ENCODE results near the gene APRT.

The APRT gene

DNA sequence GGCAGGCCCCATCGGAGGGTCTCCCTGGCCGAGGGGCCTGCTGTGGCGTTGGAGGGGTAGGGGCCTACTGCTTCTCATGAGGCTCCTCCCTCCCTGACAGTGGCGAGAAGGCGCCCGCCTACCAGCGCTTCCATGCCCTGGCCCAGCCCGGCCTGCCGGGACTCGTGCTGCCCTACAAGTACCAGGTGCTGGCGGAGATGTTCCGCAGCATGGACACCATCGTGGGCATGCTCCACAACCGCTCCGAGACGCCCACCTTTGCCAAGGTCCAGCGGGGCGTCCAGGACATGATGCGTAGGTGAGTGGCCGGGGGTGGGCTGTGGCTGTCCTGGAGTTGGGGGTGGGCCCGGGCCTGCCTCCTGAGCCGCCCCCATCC is 6.4 kb downstream of the APRT start:
- peak overlapping the region; percentile 12 for H3K27ac ChIP-seq (ENCODE audit: low read depth, low read length)
- no peak overlapping the region for H3K9ac ChIP-seq (ENCODE audit: low read depth, low read length)
- no peaks in the 10 kb centered on the region for H3K9me3 ChIP-seq (ENCODE audit: control insufficient read depth, insufficient read depth, low read length)
- H3K4me3 ChIP-seq (ENCODE audit: low read depth, low read length) = 0 out of 2 replicates have a peak overlapping the region, but pooled peaks have one; percentile 85
- peaks cover 62% of the 10 kb centered on the region for H3K36me3 ChIP-seq (ENCODE audit: control insufficient read depth, insufficient read depth, low read length)
- no peaks in the 10 kb centered on the region for H3K27me3 ChIP-seq (ENCODE audit: control insufficient read depth, insufficient read depth, low read length)
- H3K4me1 ChIP-seq (ENCODE audit: control insufficient read depth, insufficient read depth, low read length) = 0 out of 2 replicates have a peak, but pooled peaks cover 5% of the 10 kb centered on the region

DNA sequence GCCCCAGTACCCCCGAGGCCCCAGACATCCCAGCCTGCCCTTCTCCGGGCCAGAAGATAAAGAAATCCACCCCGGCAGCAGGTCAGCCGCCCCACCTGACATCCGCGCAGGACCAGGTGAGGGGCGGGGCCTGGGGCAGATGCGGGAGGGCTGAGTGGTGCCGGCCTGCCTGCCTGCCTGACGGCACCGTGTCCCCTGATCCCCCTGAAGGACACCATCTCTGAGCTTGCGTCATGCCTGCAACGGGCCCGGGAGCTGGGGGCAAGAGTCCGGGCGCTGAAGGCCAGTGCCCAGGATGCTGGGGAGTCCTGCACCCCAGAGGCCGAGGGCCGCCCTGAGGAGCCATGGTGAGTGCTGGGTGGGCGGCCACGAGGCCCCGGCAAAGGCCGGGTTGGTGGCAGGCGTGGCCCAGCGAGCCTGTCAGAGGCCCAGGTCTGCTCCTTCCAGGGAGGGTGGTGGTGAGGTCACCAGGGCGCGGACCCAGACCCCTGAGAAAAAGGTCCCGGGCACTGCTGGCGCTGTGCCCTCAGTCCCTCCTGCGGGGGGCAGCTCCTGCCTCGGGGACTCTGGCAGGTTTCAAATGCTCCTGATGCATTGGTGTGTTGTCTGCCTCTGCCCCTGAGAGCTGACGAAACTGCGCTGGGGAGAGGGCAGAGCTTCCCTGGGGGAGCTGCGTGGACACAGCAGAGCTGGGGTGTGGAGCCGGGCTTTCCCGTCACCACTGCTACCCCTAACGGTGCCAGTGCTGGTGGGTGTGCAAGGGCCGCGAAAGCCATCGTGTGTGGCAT is 7.0 kb downstream of the APRT start:
- H3K36me3 ChIP-seq (ENCODE audit: control insufficient read depth, insufficient read depth, low read length) = peaks cover 56% of the 10 kb centered on the region
- H3K27me3 ChIP-seq (ENCODE audit: control insufficient read depth, insufficient read depth, low read length) = no peaks in the 10 kb centered on the region
- peak overlapping the region; percentile 85 for H3K4me3 ChIP-seq (ENCODE audit: low read depth, low read length)
- peak overlapping the region; percentile 78 for H3K27ac ChIP-seq (ENCODE audit: low read depth, low read length)
- no peaks in the 10 kb centered on the region for H3K9me3 ChIP-seq (ENCODE audit: control insufficient read depth, insufficient read depth, low read length)
- 0 out of 2 replicates have a peak, but pooled peaks cover 3% of the 10 kb centered on the region for H3K4me1 ChIP-seq (ENCODE audit: control insufficient read depth, insufficient read depth, low read length)
- peak overlapping the region; percentile 86 for H3K9ac ChIP-seq (ENCODE audit: low read depth, low read length)

DNA sequence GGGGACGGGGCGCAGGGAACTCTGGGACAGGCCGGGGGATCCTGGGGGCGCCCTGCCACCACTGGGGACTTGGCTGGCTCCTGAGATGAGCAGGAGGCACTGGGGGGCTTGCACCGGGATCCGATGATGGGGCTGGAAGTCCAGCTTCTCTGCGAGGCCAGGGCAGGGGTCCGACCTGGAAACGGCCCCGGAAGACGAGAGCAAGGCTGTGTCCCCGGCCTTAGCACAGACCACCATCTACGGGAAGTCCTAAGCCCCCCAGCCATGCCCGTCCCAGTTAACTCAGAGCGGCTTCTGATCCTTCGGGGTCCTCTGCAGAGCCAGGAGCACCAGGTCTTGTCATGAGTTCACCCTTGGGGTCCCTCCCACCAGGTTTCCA is 7.6 kb downstream of the APRT start:
- no peaks in the 10 kb centered on the region for H3K9me3 ChIP-seq (ENCODE audit: control insufficient read depth, insufficient read depth, low read length)
- no peaks in the 10 kb centered on the region for H3K27me3 ChIP-seq (ENCODE audit: control insufficient read depth, insufficient read depth, low read length)
- H3K36me3 ChIP-seq (ENCODE audit: control insufficient read depth, insufficient read depth, low read length) = peaks cover 50% of the 10 kb centered on the region
- peak overlapping the region; percentile 86 for H3K9ac ChIP-seq (ENCODE audit: low read depth, low read length)
- peak overlapping the region; percentile 85 for H3K4me3 ChIP-seq (ENCODE audit: low read depth, low read length)
- 0 out of 2 replicates have a peak, but pooled peaks cover 3% of the 10 kb centered on the region for H3K4me1 ChIP-seq (ENCODE audit: control insufficient read depth, insufficient read depth, low read length)
- peak overlapping the region; percentile 78 for H3K27ac ChIP-seq (ENCODE audit: low read depth, low read length)

DNA sequence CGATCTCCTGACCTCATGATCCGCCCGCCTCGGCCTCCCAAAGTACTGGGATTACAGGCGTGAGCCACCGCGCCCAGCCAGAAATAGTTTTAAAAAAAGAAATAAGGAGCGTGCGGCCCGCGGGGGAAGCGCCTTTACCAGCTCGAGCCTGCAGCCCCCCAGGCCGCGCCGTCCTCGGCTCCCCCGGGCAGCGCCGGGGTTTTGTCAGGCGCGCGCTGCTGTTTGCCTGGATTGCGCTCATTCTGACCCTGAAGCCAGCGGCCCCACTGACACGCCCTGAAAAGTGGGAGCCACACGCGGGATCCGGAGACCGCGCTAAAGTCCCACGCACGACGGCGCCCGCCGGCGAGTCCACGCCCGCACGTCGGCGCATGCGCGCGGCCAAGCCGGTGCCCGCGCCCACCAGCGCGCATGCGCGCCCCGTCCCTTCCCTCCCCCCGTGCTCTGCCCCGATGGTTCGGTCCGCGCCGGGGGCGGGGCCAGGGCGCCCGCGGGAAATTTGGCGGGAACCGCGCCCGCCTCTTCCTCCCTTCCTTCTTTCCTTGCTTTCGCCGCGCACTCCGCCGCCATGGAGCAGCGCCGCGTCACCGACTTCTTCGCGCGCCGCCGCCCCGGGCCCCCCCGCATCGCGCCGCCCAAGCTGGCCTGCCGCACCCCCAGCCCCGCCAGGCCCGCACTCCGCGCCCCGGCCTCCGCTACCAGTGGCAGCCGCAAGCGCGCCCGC is 8.3 kb downstream of the APRT start, which contains the start of gene CDT1:
Gene CDT1, plus strand, starts transcription at position 526 of the 724 bp plus-strand sequence. Its CDS starts 43 bp downstream, at position 569.
- H3K9ac ChIP-seq (ENCODE audit: low read depth, low read length) = peak within 1 kb of the TSS; percentile 87
- H3K27ac ChIP-seq (ENCODE audit: low read depth, low read length) = peak within 1 kb of the TSS; percentile 83
- 0 out of 2 replicates have a peak, but pooled peaks cover 3% of the 10 kb centered on the region for H3K4me1 ChIP-seq (ENCODE audit: control insufficient read depth, insufficient read depth, low read length)
- peak within 1 kb of the TSS; percentile 85 for H3K4me3 ChIP-seq (ENCODE audit: low read depth, low read length)
- H3K9me3 ChIP-seq (ENCODE audit: control insufficient read depth, insufficient read depth, low read length) = no peaks in the 10 kb centered on the region
- H3K36me3 ChIP-seq (ENCODE audit: control insufficient read depth, insufficient read depth, low read length) = peaks cover 43% of the 10 kb centered on the region
- no peaks in the 10 kb centered on the region for H3K27me3 ChIP-seq (ENCODE audit: control insufficient read depth, insufficient read depth, low read length)

DNA sequence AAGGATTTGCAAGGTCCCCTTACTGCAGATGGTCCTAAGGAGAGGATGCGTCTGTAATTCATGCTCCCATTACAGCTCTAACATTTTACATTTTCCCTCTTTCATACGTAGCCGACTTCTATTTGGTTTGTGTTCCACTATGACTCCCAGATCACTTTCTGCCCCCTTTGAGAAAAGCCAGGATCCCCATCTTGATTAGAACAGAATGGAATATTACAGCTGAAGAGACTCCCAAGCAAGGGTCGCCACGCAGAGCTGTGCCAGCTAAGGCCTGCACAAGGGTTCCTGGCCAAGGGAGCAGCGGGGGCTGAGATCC is 11.5 kb downstream of the APRT start:
- H3K36me3 ChIP-seq (ENCODE audit: control insufficient read depth, insufficient read depth, low read length) = peaks cover 11% of the 10 kb centered on the region
- H3K9me3 ChIP-seq (ENCODE audit: control insufficient read depth, insufficient read depth, low read length) = no peaks in the 10 kb centered on the region
- no peak overlapping the region for H3K27ac ChIP-seq (ENCODE audit: low read depth, low read length)
- no peak overlapping the region for H3K9ac ChIP-seq (ENCODE audit: low read depth, low read length)
- H3K27me3 ChIP-seq (ENCODE audit: control insufficient read depth, insufficient read depth, low read length) = no peaks in the 10 kb centered on the region
- 0 out of 2 replicates have a peak, but pooled peaks cover 3% of the 10 kb centered on the region for H3K4me1 ChIP-seq (ENCODE audit: control insufficient read depth, insufficient read depth, low read length)
- no peak overlapping the region for H3K4me3 ChIP-seq (ENCODE audit: low read depth, low read length)

DNA sequence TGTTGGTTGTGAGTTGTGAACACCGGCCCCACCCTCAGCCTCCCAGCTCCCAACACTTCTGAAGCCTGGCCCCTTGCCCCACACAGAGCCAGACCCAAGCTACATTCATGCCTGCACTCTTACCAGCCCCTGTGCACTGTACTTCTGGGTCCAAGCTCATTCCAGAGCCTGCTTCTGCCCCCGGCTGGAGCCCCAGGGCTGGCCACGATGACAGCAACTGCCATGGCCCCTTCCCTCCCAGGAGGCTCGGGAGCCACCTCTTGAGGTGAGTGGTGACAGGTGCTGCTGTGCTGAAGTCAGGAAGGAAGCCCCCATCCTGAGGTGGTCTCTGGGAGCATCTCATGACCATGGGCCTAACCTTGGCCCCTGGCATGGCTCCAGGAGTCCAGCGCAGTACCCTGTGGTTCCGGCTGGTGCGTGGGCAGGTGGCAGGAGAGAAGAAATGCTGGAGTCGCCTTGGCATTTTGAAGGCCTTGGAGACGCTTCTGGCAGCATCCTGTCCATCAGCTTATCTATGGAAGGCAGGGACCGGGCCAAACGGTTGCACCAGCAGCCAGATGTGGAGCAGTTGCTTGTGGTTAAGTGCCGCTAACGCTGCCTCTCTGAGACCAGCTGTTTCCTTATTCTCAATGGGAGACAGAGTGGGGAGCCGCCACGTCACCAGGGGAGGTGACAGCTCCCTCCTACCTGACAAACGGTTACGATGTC is 12.0 kb downstream of the APRT start:
- no peaks in the 10 kb centered on the region for H3K9me3 ChIP-seq (ENCODE audit: control insufficient read depth, insufficient read depth, low read length)
- no peak overlapping the region for H3K9ac ChIP-seq (ENCODE audit: low read depth, low read length)
- peaks cover 6% of the 10 kb centered on the region; the same call in 1 of the 2 replicates for H3K36me3 ChIP-seq (ENCODE audit: control insufficient read depth, insufficient read depth, low read length)
- H3K4me1 ChIP-seq (ENCODE audit: control insufficient read depth, insufficient read depth, low read length) = 0 out of 2 replicates have a peak, but pooled peaks cover 3% of the 10 kb centered on the region
- no peaks in the 10 kb centered on the region for H3K27me3 ChIP-seq (ENCODE audit: control insufficient read depth, insufficient read depth, low read length)
- H3K27ac ChIP-seq (ENCODE audit: low read depth, low read length) = no peak overlapping the region
- no peak overlapping the region for H3K4me3 ChIP-seq (ENCODE audit: low read depth, low read length)

DNA sequence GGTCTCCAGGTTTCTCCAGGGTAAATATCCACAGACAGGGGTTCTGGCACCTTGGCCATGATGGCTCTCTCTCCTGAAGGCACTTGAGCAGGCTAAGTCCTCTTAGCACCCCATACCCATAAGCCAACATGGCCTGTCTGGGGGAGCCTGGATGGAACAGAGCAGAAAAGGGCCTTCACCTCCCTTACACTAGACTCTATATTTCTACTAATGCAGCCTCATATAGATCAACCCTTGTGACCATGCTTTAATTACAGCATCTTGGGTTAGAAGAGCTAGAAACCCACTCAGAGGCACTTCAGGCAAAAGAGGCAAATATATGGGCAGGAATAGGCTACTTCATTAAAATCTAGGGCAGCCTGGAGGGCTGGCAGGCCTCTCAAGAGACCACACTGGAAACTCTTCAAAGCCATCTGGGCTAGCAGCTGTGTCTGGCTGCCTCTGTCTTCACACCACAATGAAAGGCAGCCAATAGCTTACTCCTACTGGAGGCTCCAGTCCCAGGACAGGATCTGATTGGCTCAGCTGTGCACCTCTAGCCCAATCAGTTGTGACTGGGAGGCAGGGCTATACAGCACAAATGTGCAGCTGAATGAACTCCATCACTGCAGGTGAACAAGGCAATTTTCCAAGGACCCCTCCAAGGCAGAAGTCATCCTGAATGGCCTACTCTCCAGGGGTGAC is 12.8 kb downstream of the APRT start:
- Histone ChIP-seq H3K9ac (ENCODE audit: low read depth, low read length) (no peak overlapping the region), H3K4me1 (ENCODE audit: control insufficient read depth, insufficient read depth, low read length) (0 out of 2 replicates have a peak, but pooled peaks cover 3% of the 10 kb centered on the region), H3K36me3 (ENCODE audit: control insufficient read depth, insufficient read depth, low read length) (0 out of 2 replicates have a peak, but pooled peaks cover 3% of the 10 kb centered on the region), H3K4me3 (ENCODE audit: low read depth, low read length) (no peak overlapping the region), H3K9me3 (ENCODE audit: control insufficient read depth, insufficient read depth, low read length) (no peaks in the 10 kb centered on the region), H3K27ac (ENCODE audit: low read depth, low read length) (no peak overlapping the region), H3K27me3 (ENCODE audit: control insufficient read depth, insufficient read depth, low read length) (no peaks in the 10 kb centered on the region)

DNA sequence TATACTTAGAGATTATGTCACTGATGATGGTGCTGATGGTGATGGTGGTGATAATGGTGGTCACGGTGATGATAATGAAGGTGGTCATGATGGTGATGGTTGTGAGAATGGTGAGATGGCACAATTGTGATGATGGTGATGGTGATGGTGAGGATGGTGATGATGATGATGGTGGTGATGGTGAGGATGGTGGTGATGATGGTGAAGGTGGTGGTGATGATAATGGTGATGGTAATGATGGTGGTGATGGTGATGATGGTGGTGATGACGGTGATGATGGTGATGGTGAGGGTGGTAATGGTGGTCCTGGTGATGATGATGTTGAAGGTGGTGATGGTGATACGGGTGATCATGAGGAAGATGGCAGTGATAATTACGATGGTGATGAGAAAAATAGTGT is 13.7 kb downstream of the APRT start:
- Histone ChIP-seq H3K9ac (ENCODE audit: low read depth, low read length) (no peak overlapping the region), H3K4me1 (ENCODE audit: control insufficient read depth, insufficient read depth, low read length) (0 out of 2 replicates have a peak, but pooled peaks cover 3% of the 10 kb centered on the region), H3K9me3 (ENCODE audit: control insufficient read depth, insufficient read depth, low read length) (no peaks in the 10 kb centered on the region), H3K36me3 (ENCODE audit: control insufficient read depth, insufficient read depth, low read length) (0 out of 2 replicates have a peak, but pooled peaks cover 3% of the 10 kb centered on the region), H3K27ac (ENCODE audit: low read depth, low read length) (no peak overlapping the region), H3K4me3 (ENCODE audit: low read depth, low read length) (no peak overlapping the region), H3K27me3 (ENCODE audit: control insufficient read depth, insufficient read depth, low read length) (no peaks in the 10 kb centered on the region)

DNA sequence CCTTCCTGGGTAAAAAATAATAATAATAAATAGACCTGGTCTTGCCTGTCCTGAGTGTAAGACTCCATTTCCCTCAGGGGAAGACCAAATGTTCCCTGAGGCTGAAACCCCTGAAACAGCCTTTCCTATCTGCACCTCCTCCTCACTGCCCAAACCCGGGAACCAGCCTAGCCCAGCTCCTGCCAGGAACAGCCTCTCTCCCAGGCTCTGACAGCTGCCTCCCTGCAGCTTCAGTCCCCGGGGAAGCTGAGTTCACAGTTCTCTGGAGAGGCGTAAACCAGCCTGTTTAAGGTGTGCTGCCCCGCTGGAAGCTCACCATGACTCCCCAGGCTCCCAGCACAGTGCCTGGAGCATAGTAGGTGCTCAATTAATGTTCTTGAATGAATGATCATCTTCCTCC is 15.4 kb downstream of the APRT start:
- H3K36me3 ChIP-seq (ENCODE audit: control insufficient read depth, insufficient read depth, low read length) = 0 out of 2 replicates have a peak, but pooled peaks cover 3% of the 10 kb centered on the region
- H3K27ac ChIP-seq (ENCODE audit: low read depth, low read length) = no peak overlapping the region
- H3K9me3 ChIP-seq (ENCODE audit: control insufficient read depth, insufficient read depth, low read length) = no peaks in the 10 kb centered on the region
- H3K27me3 ChIP-seq (ENCODE audit: control insufficient read depth, insufficient read depth, low read length) = no peaks in the 10 kb centered on the region; the same call in 1 of the 2 replicates
- no peak overlapping the region for H3K9ac ChIP-seq (ENCODE audit: low read depth, low read length)
- 0 out of 2 replicates have a peak, but pooled peaks cover 6% of the 10 kb centered on the region for H3K4me1 ChIP-seq (ENCODE audit: control insufficient read depth, insufficient read depth, low read length)
- no peak overlapping the region for H3K4me3 ChIP-seq (ENCODE audit: low read depth, low read length)

DNA sequence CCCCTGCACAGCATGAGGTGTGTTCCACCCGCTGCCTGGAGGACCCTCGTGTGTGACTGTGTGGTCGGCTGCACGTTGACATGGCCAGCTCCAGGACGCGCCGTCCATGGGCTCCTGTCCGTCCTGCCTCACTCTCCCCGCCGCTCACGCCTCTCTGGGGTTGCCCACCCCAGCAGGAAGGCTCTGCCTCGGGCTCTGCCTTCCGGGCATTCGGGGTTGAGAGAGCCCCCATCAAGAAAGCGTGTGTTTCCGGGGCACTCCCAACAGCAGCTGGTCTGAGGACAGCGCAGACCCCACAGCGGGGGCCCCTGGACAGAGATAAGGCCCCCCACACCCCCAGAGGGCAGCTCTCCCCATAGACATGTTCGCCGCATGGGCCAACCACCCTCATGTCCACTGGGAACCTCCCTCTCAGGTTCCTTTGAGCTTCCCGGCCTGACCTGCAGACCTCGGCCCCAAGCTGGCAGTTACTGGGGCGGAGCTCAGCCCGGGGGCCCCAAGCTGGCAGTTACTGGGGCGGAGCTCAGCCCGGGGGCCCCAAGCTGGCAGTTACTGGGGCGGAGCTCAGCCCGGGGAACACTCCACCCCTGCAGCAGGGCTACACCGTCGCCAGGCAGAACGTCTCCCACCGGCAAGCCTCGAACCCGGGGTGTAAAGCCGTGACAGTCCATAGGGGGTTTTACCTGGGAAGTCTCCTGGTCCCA is 18.3 kb downstream of the APRT start:
- Histone ChIP-seq H3K36me3 (ENCODE audit: control insufficient read depth, insufficient read depth, low read length) (no peaks in the 10 kb centered on the region), H3K27me3 (ENCODE audit: control insufficient read depth, insufficient read depth, low read length) (no peaks in the 10 kb centered on the region; the same call in 1 of the 2 replicates), H3K9me3 (ENCODE audit: control insufficient read depth, insufficient read depth, low read length) (no peaks in the 10 kb centered on the region), H3K27ac (ENCODE audit: low read depth, low read length) (no peak overlapping the region), H3K9ac (ENCODE audit: low read depth, low read length) (no peak overlapping the region), H3K4me1 (ENCODE audit: control insufficient read depth, insufficient read depth, low read length) (peaks cover 13% of the 10 kb centered on the region), H3K4me3 (ENCODE audit: low read depth, low read length) (no peak overlapping the region)
